Tongue (tissue), 2 donors: ENCODE measurements around the gene FARP1. TPM values are rescaled to one million over a fixed set of nuclear protein-coding genes. Genes with fewer than 3 reads are reported as not detected.
A peak's percentile ranks its signal among the peaks of the same experiment; 100 is the strongest.

Experiments
- DNase-seq: peaks from one replicate; pipeline ENCODE4 v3.0.0-alpha.2; 2015
- total RNA-seq: library from RNA; depleted of rRNA; stranded (reverse); fragments of >200 nt; gene quantifications from one replicate; pipeline ENCODE4 v1.2.3, GENCODE V29; 2014

Gene FARP1
- total RNA-seq, 1 donor from 2014 or later: 42.4 TPM

DNA sequence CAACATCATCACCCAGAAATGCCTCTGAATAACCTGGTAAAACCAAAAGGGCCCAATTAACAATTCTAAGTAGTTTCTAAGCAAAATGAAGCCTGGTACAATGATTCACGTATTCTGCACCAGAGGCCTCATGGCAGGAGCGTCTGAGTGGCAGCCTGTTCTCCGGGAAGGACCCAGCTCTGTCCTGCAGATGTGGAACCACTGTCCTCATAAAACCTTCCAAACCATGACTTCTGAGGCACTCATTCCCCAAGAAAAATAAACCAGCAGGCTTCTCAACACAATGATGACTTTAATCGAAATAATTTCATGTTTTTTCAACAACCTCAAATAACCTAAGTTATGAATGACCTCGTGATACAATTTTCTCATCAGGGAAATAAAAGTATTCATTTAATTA lies 344.1 kb downstream of the FARP1 start:
- no peak for DNase-seq

DNA sequence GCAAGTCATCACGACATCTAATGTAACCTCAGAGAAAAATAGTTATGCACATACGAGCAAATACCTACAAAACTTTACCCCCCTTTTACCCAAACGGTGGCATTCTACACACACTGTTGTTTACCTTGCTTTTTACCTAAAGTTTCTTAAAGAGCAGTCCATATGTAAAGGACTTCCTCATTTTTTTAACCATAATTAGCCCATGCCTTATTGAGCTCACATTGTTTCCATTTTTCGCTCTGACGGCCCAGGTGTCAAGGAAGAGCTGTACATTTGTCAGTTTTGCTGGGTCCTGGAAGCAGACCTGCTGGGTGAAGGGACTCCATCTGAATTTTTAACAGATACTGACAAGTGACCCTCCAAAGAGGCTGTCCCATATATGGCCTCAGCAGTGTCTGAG lies 344.6 kb downstream of the FARP1 start:
- no peak for DNase-seq

DNA sequence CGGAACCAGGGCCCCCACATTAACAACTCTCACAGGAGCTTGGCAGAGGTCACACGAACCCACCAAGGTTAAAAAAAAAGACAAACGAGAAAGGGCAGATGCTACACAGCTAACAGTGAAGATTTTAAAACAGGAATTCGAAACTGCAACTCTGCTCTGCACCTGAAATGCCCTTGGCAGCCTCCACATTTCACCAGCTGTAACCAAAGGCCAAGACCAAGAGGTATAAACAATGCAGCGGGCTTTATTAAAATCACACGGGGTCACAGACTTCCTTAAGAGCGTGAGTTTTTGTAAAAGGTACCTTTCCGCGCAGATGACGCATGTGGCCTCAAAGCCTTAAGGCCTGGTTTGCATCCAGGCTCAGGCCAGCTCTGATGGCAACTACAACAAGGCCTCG lies 345.8 kb downstream of the FARP1 start:
- no peak for DNase-seq

DNA sequence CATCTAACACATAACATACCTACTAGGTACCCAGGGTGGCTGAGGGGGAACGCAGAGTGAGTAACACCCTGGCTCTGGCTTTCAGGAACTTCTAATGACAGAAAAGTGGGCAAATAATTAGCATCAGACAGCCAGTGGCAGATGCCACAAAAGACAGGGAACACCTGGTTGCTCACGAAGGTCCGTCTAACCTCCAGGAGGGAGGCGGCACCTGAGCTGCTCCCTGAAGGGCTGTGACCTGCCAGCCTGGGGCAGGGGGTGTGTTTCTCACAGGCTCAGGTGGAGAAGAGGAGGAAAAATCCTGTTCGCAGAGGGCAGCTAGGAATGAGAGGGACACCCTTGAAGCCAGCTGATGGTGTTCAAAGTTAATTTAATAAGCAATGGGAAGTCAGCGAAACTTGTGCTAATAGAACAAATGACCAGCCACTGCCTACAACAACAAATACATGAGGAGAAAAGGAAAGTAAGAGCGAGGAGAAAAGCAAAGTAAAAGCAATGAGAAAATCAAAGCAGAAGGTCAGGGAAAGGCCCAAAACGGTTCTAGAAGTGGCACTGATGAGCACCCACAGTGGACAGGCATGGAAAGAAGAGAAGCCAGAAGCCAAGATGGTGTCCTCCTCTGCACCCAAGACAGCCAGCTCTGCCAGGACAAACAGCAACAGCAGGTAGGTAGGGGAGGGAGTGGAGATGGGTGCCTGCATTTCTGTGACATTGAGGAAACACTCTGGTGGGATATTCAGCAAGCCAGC lies 346.7 kb downstream of the FARP1 start:
- DNase-seq: no peak

DNA sequence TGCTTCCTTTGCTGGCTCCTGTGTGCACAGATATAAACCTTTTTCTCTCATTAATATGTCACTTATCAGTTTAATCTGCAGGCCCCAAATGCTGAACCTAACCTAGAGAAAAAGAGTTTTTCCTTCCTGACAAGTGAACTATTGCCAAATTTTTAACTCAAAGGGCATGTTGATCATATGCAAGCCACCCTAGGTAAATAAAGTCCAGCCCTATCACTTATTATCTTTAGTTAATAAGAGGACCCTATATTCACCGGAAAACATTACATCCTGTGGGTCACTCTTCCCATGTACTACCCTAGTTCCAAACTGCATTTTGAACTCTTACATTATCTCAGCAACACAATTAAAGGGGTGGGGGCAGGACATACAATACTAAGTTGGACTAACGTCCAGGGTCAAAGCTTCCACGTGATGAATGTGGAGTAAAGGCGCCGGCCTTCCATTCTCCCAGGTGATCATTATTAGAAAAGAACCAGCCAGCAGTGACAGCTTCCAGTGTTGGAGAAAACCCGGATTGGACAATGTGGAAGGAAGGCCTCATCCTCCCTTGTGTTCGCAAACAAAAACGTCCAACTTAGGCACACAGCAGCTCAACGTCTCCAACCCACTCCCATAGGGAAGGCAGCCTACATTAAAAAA lies 347.4 kb downstream of the FARP1 start:
- no peak for DNase-seq

DNA sequence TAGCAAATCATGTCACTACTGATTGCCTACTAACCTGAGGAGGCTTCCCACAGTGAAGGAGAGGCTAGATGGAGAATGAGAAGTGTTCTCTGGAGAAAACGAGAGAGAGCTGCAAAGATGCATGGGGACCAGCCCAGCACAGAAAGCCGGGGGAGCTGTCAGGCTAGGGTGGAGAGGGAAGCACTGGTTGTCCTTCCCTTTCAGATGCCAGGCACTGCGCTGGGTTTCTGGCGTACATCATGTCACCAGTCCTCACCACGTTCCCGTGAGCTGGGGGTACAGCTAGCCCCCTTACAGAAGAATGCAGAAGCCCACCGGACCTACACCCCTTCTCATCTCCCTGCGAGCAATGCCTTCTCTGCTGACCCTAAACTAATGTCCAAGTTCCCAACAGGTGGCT lies 348.0 kb downstream of the FARP1 start:
- DNase-seq: no peak

DNA sequence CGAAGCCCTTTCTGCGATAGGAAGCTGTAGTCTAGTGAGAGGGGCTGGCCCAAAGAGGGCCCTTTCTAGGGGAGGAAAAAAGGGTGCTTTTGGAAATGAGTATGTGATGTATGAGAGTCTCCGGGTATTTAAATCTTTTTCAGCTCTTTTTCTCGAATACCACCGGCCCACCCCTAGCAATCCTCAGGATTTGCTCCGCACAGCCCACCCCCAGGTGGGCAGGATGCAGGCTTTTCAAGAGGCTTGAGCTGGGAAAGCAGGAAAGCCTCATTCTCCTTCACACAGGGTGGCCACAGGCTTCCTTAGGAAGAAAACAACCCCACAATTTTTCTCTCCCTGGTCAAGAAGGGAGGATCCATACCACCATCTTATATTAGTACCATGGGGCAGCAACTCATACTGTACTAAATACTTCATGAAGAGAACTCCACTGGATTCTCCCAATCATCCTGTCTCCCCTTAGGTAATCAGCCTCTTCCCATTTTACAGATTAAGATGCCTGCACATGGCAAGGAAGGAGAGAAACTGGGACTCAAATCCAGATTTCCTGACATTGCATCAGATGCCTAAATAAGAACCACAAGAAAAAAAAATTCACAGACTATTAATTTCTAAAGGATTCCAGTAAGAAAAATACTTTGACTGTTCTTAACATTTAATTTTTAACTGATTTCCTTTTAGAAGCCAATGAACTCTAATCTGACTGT lies 349.6 kb downstream of the FARP1 start:
- no peak for DNase-seq

DNA sequence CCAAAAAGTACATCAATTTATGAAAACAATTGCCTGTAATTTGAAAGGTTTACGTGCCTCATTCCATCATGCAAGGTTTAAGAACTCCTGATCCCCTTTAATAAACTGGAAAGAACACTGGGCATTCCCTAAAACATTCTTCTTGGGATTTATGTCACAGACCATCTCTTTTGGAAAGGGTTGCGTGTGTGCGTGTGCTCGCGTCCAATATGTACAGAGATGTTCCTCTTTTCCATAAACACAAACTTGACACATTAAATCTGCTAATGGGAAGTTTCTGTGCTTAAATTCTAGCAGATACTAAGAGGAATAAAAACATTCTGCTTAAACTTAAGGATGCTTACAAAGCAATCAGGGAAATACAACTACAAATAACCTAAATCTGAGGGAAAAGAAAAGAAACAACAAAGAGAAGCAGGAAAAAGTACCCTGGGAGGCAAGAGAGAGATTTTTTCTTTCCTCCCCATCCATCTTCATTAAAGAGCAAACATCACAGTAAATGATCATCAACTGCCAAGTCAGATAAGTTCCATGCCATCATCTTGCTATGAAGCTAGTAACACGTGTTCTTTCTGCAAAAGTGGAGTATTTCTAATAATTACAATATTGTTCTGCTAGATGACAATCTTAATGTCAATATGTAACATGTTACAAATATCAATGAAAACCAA lies 350.3 kb downstream of the FARP1 start:
- DNase-seq: peak; percentile 24

DNA sequence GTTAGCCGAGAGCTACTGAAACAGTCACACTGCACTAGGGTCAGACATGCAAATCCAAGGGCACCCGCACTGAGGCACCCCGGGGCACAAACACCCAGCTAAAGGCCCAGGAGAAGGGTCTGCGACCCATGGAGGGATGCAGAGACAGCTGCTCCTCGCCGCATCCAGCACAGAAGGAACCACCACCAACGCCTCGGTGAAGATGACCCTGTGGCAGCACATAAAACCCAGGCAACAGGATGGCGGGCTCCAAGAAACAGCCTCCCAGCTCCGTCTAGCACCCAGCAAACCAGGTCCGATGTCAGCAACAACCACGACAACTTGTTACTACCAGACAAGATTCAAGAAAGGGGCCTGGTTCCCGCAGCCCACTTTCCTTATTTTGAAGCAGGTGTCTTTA lies 351.9 kb downstream of the FARP1 start:
- no peak for DNase-seq

DNA sequence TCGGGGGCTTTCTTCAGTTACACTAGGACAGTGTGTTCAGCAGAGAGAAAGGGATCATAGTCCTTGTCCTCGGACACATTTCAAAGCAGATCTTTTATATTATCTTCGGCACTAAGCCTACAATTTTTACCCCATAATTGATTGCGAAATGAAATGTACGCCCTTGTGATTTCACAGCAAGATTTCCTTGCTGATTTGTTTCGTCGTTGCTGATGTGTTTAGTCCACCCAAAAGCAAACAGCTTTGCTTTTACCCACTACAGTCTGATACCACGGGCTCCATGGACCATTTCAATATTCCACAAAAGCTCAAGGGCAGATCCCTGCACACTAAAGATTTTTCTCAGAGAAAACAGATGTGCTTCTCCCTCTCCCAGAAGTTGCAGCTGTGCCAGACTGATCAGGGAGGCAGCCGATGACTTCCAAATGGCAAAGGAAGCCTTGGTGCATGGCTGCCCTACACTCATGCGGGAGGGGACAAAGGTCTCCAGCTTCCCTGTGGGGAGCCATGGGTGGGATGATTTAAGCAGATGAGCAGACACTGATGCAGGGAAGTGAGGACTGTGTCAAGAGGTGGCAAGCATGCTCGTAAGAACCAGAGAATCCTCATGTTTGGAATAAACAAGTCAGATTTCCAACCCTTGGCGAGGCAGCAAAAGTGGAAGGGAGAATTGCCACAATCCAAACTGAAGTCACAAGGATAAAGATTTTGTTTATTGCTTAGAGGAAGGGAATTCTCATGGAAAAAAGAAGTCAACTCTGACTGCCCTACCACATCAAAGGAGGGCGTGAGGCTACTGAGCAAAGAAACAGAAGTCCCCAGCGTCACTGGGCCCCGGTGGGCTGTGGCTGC lies 353.0 kb downstream of the FARP1 start:
- peak; percentile 82 for DNase-seq

DNA sequence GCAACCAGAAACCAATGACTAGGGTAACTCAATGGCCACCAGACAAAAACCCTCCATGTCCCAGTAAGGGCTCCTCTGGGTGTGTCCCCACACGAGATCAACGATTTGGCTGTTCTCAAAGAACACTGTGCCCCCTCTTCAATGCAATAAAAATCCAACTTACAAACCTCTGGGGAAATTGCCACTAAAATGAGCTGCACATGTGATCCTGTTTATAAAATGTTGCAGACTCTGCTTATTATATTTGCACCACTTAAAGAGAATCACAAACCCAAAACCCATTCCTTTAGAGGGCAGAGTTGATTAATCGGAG lies 353.5 kb downstream of the FARP1 start:
- no peak for DNase-seq

DNA sequence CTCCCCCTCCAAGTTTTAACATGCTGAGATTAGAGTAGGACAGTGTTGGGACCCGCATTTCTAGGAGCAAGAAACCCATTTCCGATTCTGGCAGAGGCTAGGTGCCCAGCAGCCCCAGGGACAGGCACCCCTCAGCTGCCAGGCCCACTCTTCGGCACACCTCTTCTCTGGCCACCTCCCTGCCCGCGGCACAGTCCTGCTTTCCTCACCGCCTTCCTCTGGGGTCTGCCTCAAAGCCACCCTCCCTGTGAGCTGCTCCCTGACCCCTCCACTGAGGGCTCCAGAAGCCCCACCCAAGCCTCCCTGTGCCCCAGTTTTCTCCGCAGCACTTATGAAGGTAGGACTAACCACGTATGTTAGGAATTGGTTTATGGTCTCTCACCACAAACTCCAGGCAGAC lies 354.1 kb downstream of the FARP1 start:
- no peak for DNase-seq

DNA sequence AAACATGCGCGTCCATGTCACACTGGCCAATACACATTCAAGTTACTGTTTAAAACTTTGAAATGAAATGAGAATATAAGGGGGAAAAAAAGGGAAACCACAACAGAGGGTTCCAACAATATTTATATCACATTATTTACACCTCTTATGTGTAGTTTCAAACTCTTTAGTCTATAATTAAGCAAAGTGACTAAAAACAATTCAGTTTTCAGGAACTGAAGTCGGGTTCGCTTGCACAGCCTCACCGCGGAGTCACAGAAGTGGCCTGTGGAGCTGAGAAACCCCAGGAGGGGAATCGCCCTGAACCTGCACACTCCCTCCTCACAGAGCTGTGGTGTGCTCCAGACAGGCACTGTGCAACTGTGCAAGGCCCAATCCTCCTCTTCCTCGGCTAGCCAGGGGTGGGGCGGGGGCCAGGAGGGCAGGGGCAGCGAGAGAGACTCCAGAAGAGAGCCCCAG lies 358.1 kb downstream of the FARP1 start:
- no peak for DNase-seq

DNA sequence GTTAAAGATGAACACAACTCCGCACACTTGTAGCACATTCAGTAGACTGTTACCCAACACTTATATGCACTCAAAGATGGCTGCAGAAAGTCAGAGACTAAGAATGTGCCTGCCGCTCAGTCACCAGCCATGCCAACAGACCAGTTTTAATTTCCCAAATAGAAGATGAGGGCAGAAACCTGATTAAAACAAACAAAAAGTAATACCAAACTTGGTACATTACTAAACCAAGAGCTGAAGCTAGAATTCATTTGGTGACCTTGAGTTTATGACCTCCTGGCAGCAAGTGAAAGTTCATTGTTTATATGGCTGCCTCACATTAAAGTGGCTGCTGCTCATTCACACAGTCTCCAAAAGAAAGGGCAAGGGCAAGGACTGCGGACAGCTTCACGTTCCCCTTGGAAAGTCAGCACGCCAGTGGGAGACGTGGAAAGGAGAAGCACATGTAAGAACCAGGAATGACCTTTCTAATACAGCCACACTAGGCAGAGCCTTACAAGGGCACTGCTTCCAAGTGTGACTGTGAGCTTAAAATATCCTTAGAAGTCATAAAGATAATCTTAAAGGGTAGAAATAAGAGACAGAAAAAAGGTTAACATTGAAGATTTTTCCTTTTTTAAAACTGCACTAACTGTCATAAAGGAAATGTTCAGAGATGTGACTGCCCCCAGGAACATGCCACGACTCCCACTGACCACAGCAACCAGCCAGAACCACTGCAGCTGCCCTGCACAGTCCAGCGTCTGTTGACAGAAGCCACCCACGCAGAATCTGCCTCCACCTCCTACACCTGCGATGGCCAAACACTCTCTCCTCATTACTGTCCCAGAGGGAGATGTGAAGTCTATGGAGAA lies 360.5 kb downstream of the FARP1 start:
- no peak for DNase-seq

DNA sequence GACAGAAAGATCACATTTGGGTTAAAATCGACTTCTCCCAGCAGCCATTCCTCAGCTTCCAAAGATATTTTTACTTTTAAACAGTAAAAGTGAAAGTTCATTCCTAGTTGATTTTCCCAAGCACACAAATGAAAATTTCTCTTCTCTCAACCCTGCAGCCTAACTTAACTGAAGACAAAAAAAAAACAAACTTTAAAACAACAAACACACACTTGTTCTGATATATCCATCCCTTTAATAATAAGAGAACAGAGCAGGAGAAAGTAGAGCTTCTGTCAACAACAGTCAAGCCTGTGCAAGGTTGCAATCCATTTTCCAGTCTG lies 361.1 kb downstream of the FARP1 start:
- DNase-seq: no peak

DNA sequence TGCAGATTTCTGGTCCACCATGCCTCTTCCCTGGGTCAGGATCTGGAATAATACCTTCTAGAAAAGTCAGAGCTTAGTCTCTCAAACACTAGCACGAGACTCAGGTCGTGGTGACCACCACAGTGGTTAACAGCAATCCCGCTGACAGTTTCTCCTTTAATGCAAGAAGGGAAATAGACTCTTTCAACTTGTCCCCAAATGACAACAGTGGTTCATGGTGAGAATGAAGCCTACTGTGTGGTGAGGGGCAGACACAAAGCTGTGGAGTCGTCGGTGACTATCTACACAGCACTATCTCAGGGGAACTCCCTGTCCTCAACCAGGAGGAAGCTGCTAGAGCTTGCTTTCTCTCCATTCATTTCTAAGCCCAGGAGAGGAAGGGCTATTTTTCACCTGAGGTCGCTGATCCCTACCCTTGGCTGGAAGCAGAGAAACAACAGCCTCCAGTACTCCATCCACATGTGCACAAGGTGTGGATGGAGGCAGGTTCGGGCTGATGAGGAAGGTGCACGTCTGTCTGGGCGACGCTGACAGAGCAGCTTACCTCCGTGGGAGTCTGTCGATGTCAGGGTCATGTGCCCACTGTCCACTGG lies 361.6 kb downstream of the FARP1 start:
- DNase-seq: no peak
